ENCODE data around the gene ADAT3. TPM values are rescaled to one million over a fixed set of nuclear protein-coding genes. Genes with fewer than 3 reads are reported as not detected.
"Not testable (repeated sequence)": the region's sequence is repeated elsewhere in the genome, so short reads cannot be mapped to it uniquely, and the experiment has no call there.

The ADAT3 gene
- total RNA-seq, 4 donors from 2014 or later = 1.0 to 5.5 (median 2.8) TPM

- no peak for DNase-seq
- H3K27me3 ChIP-seq = no peaks in the 10 kb centered on the region
- no peaks in the 10 kb centered on the region for H3K36me3 ChIP-seq
- H3K4me1 ChIP-seq = peaks cover 0 to 34% of the 10 kb centered on the region in 2 donors
- H3K9me3 ChIP-seq = no peaks in the 10 kb centered on the region
- H3K27ac ChIP-seq = peak overlapping the region in 1 of 2 donors; percentile 40
- intact Hi-C loops (cut with DNase I; ENCODE audit: low total_unique reads) = no loop called here
- TF ChIP-seq CTCF (IDR thresholded peaks at IDR 0.05) (no peak), POLR2A (IDR thresholded peaks at IDR 0.05) (no peak)
- H3K4me3 ChIP-seq = no peak overlapping the region
These were observed 24.4 kb upstream of the ADAT3 start for GRCh38 chr19:1880611-1881392.

- H3K4me3 ChIP-seq; H3K9me3 ChIP-seq; H3K36me3 ChIP-seq; H3K27me3 ChIP-seq; DNase-seq; intact Hi-C loops (cut with DNase I; ENCODE audit: low total_unique reads): not testable (repeated sequence)
- Histone ChIP-seq H3K27ac (peak overlapping the region; percentile 30 to 87), H3K4me1 (peaks cover 0 to 34% of the 10 kb centered on the region in 2 donors)
These were observed 23.7 kb upstream of the ADAT3 start for GRCh38 chr19:1881393-1882088.

GRCh38 chr19:1882089-1882785 lies 23.0 kb upstream of the ADAT3 start:
- intact Hi-C loops (cut with DNase I; ENCODE audit: low total_unique reads) = no loop called here
- peak overlapping the region; percentile 30 to 87 for H3K27ac ChIP-seq
- no peaks in the 10 kb centered on the region for H3K27me3 ChIP-seq
- H3K9me3 ChIP-seq = no peaks in the 10 kb centered on the region
- no peaks in the 10 kb centered on the region for H3K36me3 ChIP-seq
- TF ChIP-seq CTCF (IDR thresholded peaks at IDR 0.05) (no peak), POLR2A (IDR thresholded peaks at IDR 0.05) (no peak)
- peaks cover 0 to 30% of the 10 kb centered on the region in 2 donors for H3K4me1 ChIP-seq
- no peak for DNase-seq
- no peak overlapping the region for H3K4me3 ChIP-seq

- intact Hi-C loops (cut with DNase I; ENCODE audit: low total_unique reads) = no loop called here
- H3K9me3 ChIP-seq = no peaks in the 10 kb centered on the region
- DNase-seq = no peak
- peaks cover 0 to 30% of the 10 kb centered on the region in 2 donors for H3K4me1 ChIP-seq
- TF ChIP-seq POLR2A (IDR thresholded peaks at IDR 0.05) = no peak
- TF ChIP-seq CTCF (IDR thresholded peaks at IDR 0.05) = no peak
- H3K4me3 ChIP-seq = peak overlapping the region in 1 of 2 donors; percentile 3
- H3K36me3 ChIP-seq = no peaks in the 10 kb centered on the region
- no peaks in the 10 kb centered on the region for H3K27me3 ChIP-seq
- peak overlapping the region; percentile 10 to 87 for H3K27ac ChIP-seq
These were observed 22.2 kb upstream of the ADAT3 start for GRCh38 chr19:1882786-1883692.

- Histone ChIP-seq H3K27ac (peak overlapping the region in 1 of 2 donors; percentile 87), H3K4me3 (peak overlapping the region; percentile 69 to 95)
- intact Hi-C loops (cut with DNase I; ENCODE audit: low total_unique reads) = no loop called here
These were observed 21.4 kb upstream of the ADAT3 start for GRCh38 chr19:1883784-1884183.

More at GRCh38 chr19:1883784-1884183, 21.4 kb upstream of the ADAT3 start:
- no peak for DNase-seq
- no peak for TF ChIP-seq CTCF (IDR thresholded peaks at IDR 0.05)
- TF ChIP-seq POLR2A (IDR thresholded peaks at IDR 0.05) = no peak
- H3K36me3 ChIP-seq = no peaks in the 10 kb centered on the region
- no peaks in the 10 kb centered on the region for H3K27me3 ChIP-seq
- H3K4me1 ChIP-seq = peaks cover 0 to 30% of the 10 kb centered on the region in 2 donors
- no peaks in the 10 kb centered on the region for H3K9me3 ChIP-seq

Data from uterus (tissue), 4 donors.